Measurements from ENCODE around the gene TMEM120B.

The TMEM120B gene

GRCh38 chr12:121802843-121803698 lies 90.5 kb downstream of the TMEM120B start:
- H3K27me3 ChIP-seq (ENCODE audit: insufficient read depth, insufficient read length) = no peaks in the 10 kb centered on the region
- TF ChIP-seq SUZ12 (IDR thresholded peaks at IDR 0.05; ENCODE audit: extremely low read depth, insufficient read depth, insufficient read length) = no peak
- peak; percentile 62 for TF ChIP-seq YY1 (IDR thresholded peaks at IDR 0.05; ENCODE audit: insufficient read depth, insufficient read length)
- H3K4me1 ChIP-seq (ENCODE audit: insufficient read depth, insufficient read length) = peaks cover 15% of the 10 kb centered on the region
- H3K9ac ChIP-seq (ENCODE audit: insufficient read length, low read depth) = peak overlapping the region; percentile 98
- no peaks in the 10 kb centered on the region for H3K9me3 ChIP-seq (ENCODE audit: insufficient read depth, low read length)
- DNase-seq (ENCODE audit: low read depth, low spot score) = peak; percentile 81
- peak overlapping the region; percentile 71 for H3K4me3 ChIP-seq (ENCODE audit: insufficient read length, low read depth)
- peaks cover 42% of the 10 kb centered on the region for H3K36me3 ChIP-seq (ENCODE audit: insufficient read depth, insufficient read length, low read length)

- peak within 1 kb of the TSS; percentile 98 for H3K9ac ChIP-seq (ENCODE audit: insufficient read length, low read depth)
- peaks cover 40% of the 10 kb centered on the region for H3K36me3 ChIP-seq (ENCODE audit: insufficient read depth, insufficient read length, low read length)
- TF ChIP-seq ZNF274 (IDR thresholded peaks at IDR 0.05; ENCODE audit: low read depth, low read length) (no peak), YY1 (IDR thresholded peaks at IDR 0.05; ENCODE audit: insufficient read depth, insufficient read length) (no peak), SUZ12 (IDR thresholded peaks at IDR 0.05; ENCODE audit: extremely low read depth, insufficient read depth, insufficient read length) (no peak)
- no peaks in the 10 kb centered on the region for H3K27me3 ChIP-seq (ENCODE audit: insufficient read depth, insufficient read length)
- H3K4me1 ChIP-seq (ENCODE audit: insufficient read depth, insufficient read length) = peaks cover 9% of the 10 kb centered on the region
- no peak for DNase-seq (ENCODE audit: low read depth, low spot score)
- no peaks in the 10 kb centered on the region for H3K9me3 ChIP-seq (ENCODE audit: insufficient read depth, low read length)
- peak within 1 kb of the TSS; percentile 71 for H3K4me3 ChIP-seq (ENCODE audit: insufficient read length, low read depth)
Measured at GRCh38 chr12:121803861-121804416, 91.4 kb downstream of the TMEM120B start, which contains the start of gene SETD1B. TSS of gene SETD1B (plus strand) at chr12:121804009. CDS start at chr12:121804738, 729 bp downstream.

GRCh38 chr12:121804417-121805111 lies 92.0 kb downstream of the TMEM120B start:
- no peaks in the 10 kb centered on the region for H3K9me3 ChIP-seq (ENCODE audit: insufficient read depth, low read length)
- TF ChIP-seq ZNF274 (IDR thresholded peaks at IDR 0.05; ENCODE audit: low read depth, low read length) (no peak), SUZ12 (IDR thresholded peaks at IDR 0.05; ENCODE audit: extremely low read depth, insufficient read depth, insufficient read length) (no peak), YY1 (IDR thresholded peaks at IDR 0.05; ENCODE audit: insufficient read depth, insufficient read length) (no peak)
- H3K4me3 ChIP-seq (ENCODE audit: insufficient read length, low read depth) = peak overlapping the region; percentile 71
- H3K36me3 ChIP-seq (ENCODE audit: insufficient read depth, insufficient read length, low read length) = peaks cover 45% of the 10 kb centered on the region
- no peaks in the 10 kb centered on the region for H3K27me3 ChIP-seq (ENCODE audit: insufficient read depth, insufficient read length)
- H3K4me1 ChIP-seq (ENCODE audit: insufficient read depth, insufficient read length) = peaks cover 8% of the 10 kb centered on the region
- peak overlapping the region; percentile 88 for H3K9ac ChIP-seq (ENCODE audit: insufficient read length, low read depth)
- DNase-seq (ENCODE audit: low read depth, low spot score) = no peak

GRCh38 chr12:121805171-121806008 lies 92.8 kb downstream of the TMEM120B start:
- Histone ChIP-seq H3K4me3 (ENCODE audit: insufficient read length, low read depth) (peak overlapping the region; percentile 71), H3K27me3 (ENCODE audit: insufficient read depth, insufficient read length) (no peaks in the 10 kb centered on the region), H3K36me3 (ENCODE audit: insufficient read depth, insufficient read length, low read length) (peaks cover 54% of the 10 kb centered on the region), H3K4me1 (ENCODE audit: insufficient read depth, insufficient read length) (peaks cover 10% of the 10 kb centered on the region), H3K9ac (ENCODE audit: insufficient read length, low read depth) (peak overlapping the region; percentile 88), H3K9me3 (ENCODE audit: insufficient read depth, low read length) (no peaks in the 10 kb centered on the region)
- TF ChIP-seq ZNF274 (IDR thresholded peaks at IDR 0.05; ENCODE audit: low read depth, low read length) (no peak), YY1 (IDR thresholded peaks at IDR 0.05; ENCODE audit: insufficient read depth, insufficient read length) (no peak), SUZ12 (IDR thresholded peaks at IDR 0.05; ENCODE audit: extremely low read depth, insufficient read depth, insufficient read length) (no peak)
- DNase-seq (ENCODE audit: low read depth, low spot score) = no peak

- H3K4me3 ChIP-seq (ENCODE audit: insufficient read length, low read depth) = peak overlapping the region; percentile 27
- peak overlapping the region; percentile 74 for H3K9ac ChIP-seq (ENCODE audit: insufficient read length, low read depth)
- DNase-seq (ENCODE audit: low read depth, low spot score) = no peak
- peaks cover 17% of the 10 kb centered on the region for H3K4me1 ChIP-seq (ENCODE audit: insufficient read depth, insufficient read length)
- peaks cover 59% of the 10 kb centered on the region for H3K36me3 ChIP-seq (ENCODE audit: insufficient read depth, insufficient read length, low read length)
- TF ChIP-seq YY1 (IDR thresholded peaks at IDR 0.05; ENCODE audit: insufficient read depth, insufficient read length) (no peak), SUZ12 (IDR thresholded peaks at IDR 0.05; ENCODE audit: extremely low read depth, insufficient read depth, insufficient read length) (no peak), ZNF274 (IDR thresholded peaks at IDR 0.05; ENCODE audit: low read depth, low read length) (no peak)
- no peaks in the 10 kb centered on the region for H3K9me3 ChIP-seq (ENCODE audit: insufficient read depth, low read length)
- H3K27me3 ChIP-seq (ENCODE audit: insufficient read depth, insufficient read length) = no peaks in the 10 kb centered on the region
Measured at GRCh38 chr12:121806009-121806545, 93.5 kb downstream of the TMEM120B start.

- no peaks in the 10 kb centered on the region for H3K27me3 ChIP-seq (ENCODE audit: insufficient read depth, insufficient read length)
- H3K4me1 ChIP-seq (ENCODE audit: insufficient read depth, insufficient read length) = peaks cover 24% of the 10 kb centered on the region
- H3K36me3 ChIP-seq (ENCODE audit: insufficient read depth, insufficient read length, low read length) = peaks cover 59% of the 10 kb centered on the region
- TF ChIP-seq ZNF274 (IDR thresholded peaks at IDR 0.05; ENCODE audit: low read depth, low read length) = no peak
- TF ChIP-seq YY1 (IDR thresholded peaks at IDR 0.05; ENCODE audit: insufficient read depth, insufficient read length) = no peak
- no peak for TF ChIP-seq SUZ12 (IDR thresholded peaks at IDR 0.05; ENCODE audit: extremely low read depth, insufficient read depth, insufficient read length)
- H3K9me3 ChIP-seq (ENCODE audit: insufficient read depth, low read length) = no peaks in the 10 kb centered on the region
- H3K4me3 ChIP-seq (ENCODE audit: insufficient read length, low read depth) = peak overlapping the region; percentile 27
- peak overlapping the region; percentile 74 for H3K9ac ChIP-seq (ENCODE audit: insufficient read length, low read depth)
- DNase-seq (ENCODE audit: low read depth, low spot score) = no peak
Measured at GRCh38 chr12:121806546-121807423, 94.2 kb downstream of the TMEM120B start.

Measured in NT2/D1 (cell line).